Erythroblast (primary cell): ENCODE measurements around the gene ZNF547.

ENCODE experiments used
- DNase-seq, 2 experiments: peaks; one replicate each; lab custom pipeline; 2025; lab: John Stamatoyannopoulos, UW
- GATA1 ChIP-seq: IDR thresholded peaks from 2 replicates; pipeline ENCODE4 v1.6.1; 2011; ENCODE audit warnings: low read depth, mild to moderate bottlenecking, control low read depth, low read length, moderate library complexity
- POLR2A ChIP-seq: IDR thresholded peaks from 2 replicates; pipeline ENCODE4 v1.6.1; 2011; ENCODE audit warnings: mild to moderate bottlenecking, low read length

Gene ZNF547

GRCh38 chr19:57389730-57390598 is 26.6 kb downstream of the ZNF547 start, which contains the start of gene ZNF548:
Gene ZNF548 (plus strand): TSS chr19:57389854. CDS start chr19:57390100, 246 bp downstream.
- TF ChIP-seq POLR2A (peak; percentile 89), GATA1 (no peak)
- peak; percentile 98 to 100 for DNase-seq

- DNase-seq = no peak
- TF ChIP-seq GATA1 (no peak), POLR2A (no peak)
Measured at GRCh38 chr19:57395710-57396109, 32.4 kb downstream of the ZNF547 start.

- no peak for TF ChIP-seq POLR2A
- no peak for TF ChIP-seq GATA1
- DNase-seq = peak in 1 of 2 experiments; percentile 21
Measured at GRCh38 chr19:57398868-57399267, 35.5 kb downstream of the ZNF547 start.

DNA sequence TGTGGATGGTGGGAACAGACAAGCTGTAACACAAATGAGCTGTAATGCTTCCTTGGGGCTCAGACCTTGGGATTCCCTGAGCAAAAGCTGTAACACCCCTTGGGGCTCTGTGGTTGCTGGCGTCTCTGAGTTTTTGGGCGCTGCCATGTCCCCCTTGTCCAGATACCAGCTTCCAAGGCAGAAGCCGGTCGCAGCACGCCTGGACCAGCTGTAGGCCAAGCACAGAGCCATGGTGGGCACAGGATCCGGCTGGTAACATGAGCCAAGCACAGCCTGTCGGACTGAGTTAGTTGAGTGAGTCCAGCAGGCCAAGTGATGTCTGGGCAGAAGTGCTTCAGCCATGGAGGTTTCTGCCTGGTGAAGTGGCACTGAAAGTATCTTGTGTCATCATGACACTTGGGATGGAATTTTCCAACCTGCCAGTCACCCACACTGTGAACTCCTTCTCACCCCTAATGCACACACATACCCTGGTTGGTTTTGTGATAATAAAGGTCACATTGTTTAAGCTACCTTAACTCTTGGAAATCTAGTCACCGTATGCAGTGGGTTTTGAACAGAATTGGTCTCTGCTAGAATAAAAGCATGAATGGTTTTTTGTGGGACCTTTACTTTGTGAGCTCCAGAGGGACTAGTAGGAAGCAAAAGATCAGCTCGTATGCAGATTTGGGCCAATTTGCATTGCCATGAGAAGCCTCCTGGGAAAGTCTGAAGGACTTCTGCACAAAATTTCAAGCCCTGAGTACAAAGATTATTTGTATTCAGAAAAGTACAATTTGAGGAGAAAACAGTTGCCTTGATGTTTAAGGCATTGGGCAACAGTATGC is 40.6 kb downstream of the ZNF547 start:
- no peak for DNase-seq
- TF ChIP-seq GATA1 (no peak), POLR2A (no peak)

GRCh38 chr19:57406516-57407123 is 43.3 kb downstream of the ZNF547 start:
- TF ChIP-seq POLR2A = no peak
- no peak for TF ChIP-seq GATA1
- DNase-seq = peak; percentile 74 to 84

DNA sequence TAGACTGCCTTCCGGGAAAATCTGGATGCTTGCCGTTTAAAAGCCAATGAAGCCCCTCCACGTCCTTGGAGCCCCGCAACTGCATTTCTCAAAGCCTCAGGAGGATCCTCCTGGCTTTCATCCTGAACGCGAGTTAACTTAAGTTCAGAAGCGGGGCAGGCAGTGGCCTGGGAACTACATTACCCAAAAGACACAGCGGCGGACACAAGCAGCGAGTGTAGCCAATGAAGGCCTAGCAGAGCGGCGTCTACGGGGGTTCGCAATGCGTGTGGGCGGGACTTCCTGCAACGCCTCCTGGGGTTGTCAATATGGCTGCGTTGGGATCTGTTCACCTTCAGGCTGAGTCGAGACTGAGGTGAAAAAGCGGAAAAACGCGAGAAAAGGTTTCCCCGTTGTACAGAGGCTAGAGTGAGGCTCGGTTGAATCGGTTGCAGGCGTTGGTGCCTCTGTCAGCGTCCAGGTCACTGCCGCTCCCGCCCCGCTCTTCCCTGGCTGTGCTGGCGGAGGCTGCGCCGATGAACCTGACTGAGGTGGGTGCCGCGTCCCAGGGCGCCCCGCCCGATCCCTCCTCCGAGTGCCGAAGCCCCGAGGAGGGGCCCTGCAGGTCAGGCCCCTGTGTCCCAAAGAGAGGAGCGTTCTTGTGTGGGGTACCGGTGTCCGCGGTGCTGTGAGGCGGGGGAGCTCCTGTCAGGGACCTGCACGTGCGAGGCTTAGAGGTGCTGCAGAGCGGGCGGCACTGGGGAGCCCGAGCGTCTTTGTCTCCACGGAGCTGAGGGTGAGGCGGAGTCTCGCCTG is 47.7 kb downstream of the ZNF547 start, which contains the start of gene ZNF17:
ZNF17 (plus strand) TSS at position 285 of the 795 bp plus-strand sequence. CDS start 2,455 bp downstream, outside the sequence.
- peak; percentile 94 to 96 for DNase-seq
- TF ChIP-seq POLR2A = peak; percentile 75
- TF ChIP-seq GATA1 = no peak

DNA sequence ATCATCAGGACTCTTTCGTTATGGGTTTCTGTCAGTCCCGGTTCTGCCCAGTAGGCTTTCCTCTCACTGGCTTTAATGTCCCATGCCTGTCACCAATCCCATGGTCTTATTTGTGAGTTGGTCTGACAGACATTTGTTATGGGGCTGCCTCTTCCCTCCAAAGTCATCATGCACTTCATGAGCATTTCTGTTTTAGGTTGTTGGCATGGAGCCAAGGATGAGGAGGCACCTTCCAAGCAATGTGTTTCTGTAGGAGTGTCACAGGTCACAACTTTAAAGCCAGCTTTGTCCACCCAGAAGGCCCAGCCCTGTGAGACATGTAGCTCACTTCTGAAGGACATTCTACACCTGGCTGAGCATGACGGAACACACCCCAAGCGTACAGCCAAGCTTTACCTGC is 56.1 kb downstream of the ZNF547 start:
- TF ChIP-seq POLR2A = no peak
- no peak for TF ChIP-seq GATA1
- DNase-seq = peak; percentile 22 to 27

GRCh38 chr19:57421037-57421436 is 57.7 kb downstream of the ZNF547 start:
- DNase-seq = no peak
- TF ChIP-seq POLR2A (no peak), GATA1 (no peak)
